ENCODE data around the gene COL5A3.

The COL5A3 gene

DNA sequence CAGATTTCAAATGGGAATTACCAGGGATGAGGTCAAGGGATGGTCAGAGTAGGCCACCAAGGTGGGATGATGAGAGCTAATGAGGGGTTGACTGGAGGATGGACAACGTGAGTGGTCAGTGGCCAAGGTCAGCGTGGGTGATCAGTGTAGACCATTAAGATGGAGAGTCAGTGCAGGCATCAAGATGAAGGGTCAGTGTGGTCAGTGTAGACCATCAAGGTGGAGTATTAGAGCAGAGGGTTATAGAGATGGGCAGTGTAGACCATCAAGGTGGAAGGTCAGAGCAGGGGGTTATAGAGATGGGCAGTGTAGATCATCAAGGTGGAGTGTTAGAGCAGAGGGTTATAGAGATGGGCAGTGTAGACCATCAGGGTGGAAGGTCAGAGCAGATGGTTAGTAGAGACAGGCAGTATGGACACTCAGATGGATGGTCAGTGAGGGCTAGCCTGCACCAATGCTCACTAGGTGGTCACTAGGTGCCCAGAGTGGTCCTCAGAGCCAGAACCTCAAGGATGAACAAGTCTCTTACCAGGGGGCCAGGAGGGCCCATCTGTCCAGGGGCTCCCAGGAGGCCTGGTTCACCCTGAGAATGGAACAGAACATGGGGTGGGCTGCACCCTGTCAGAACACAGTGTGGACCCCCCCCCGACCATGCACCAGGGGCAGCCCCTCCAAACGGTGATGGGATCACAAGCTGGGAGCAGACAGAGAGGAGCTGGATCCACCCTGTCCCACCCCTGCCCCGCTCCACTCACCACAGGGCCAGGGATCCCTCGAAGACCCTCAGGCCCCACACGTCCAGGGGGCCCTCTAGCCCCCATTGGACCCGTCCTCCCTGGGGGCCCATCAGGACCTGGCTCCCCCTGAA is 41.2 kb downstream of the COL5A3 start:
- no peak overlapping the region for H3K4me3 ChIP-seq (ENCODE audit: low read depth in 1 of 2, low read length in 2 of 2)
- H3K9me3 ChIP-seq (ENCODE audit: control insufficient read depth in 1 of 2, low read length in 2 of 2), result no peaks in the 10 kb centered on the region
- peaks cover 0 to 21% of the 10 kb centered on the region in 2 donors for H3K36me3 ChIP-seq (ENCODE audit: control insufficient read depth in 1 of 2, insufficient read depth in 2 of 2, low read length in 2 of 2)
- no peaks in the 10 kb centered on the region for H3K27me3 ChIP-seq (ENCODE audit: low read depth, low read length)
- H3K4me1 ChIP-seq (ENCODE audit: control insufficient read depth in 1 of 2, insufficient read depth in 2 of 2, low read length in 2 of 2), result peaks cover 0 to 5% of the 10 kb centered on the region in 2 donors
- no peak overlapping the region for H3K27ac ChIP-seq (ENCODE audit: low read length)

DNA sequence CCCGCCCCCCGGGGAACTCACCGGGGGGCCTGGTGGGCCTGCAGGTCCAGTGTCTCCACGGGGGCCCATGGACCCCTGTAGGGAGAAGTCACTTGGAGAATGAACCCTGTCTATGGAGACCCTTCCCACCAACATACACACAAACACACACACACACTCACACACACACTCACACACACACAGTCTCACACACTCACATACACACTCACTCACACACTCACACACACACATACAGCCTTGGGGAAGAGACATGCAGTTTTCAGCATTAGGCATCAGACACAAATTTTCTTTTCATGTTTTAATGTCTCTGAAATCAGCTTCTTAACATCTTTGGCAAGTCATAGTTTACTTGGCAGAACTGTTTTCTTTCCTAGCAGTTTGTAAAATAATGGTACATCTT is 43.0 kb downstream of the COL5A3 start:
- H3K36me3 ChIP-seq (ENCODE audit: control insufficient read depth in 1 of 2, insufficient read depth in 2 of 2, low read length in 2 of 2), result peaks cover 0 to 12% of the 10 kb centered on the region in 2 donors
- H3K27me3 ChIP-seq (ENCODE audit: low read depth, low read length), result no peaks in the 10 kb centered on the region

DNA sequence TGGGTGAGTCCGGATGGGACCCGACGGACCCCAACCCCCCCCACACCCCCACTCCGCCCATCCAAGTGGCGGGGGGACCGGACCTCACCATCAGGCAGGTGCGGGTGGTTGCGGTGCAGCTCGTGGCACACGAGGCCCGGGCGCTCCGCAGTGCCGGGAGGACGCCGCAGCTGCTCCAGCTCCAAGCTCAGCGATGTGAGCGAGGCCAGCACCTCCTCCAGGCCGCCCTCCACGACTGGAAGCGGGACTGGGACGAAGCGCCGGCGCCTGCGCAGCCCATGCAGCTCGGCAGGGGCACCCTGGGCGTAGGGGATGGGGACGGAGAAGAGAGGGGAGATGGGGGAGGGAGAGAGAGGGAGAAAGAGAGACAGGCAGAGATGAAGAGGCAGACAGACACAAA is 43.9 kb downstream of the COL5A3 start:
- H3K36me3 ChIP-seq (ENCODE audit: control insufficient read depth in 1 of 2, insufficient read depth in 2 of 2, low read length in 2 of 2), result peaks cover 0 to 13% of the 10 kb centered on the region in 2 donors
- H3K9me3 ChIP-seq (ENCODE audit: control insufficient read depth in 1 of 2, low read length in 2 of 2), result no peaks in the 10 kb centered on the region
- H3K27me3 ChIP-seq (ENCODE audit: low read depth, low read length), result no peaks in the 10 kb centered on the region
- no peak overlapping the region for H3K27ac ChIP-seq (ENCODE audit: low read length)
- no peak overlapping the region for H3K4me3 ChIP-seq (ENCODE audit: low read depth in 1 of 2, low read length in 2 of 2)
- H3K4me1 ChIP-seq (ENCODE audit: control insufficient read depth in 1 of 2, insufficient read depth in 2 of 2, low read length in 2 of 2), result peaks cover 0 to 5% of the 10 kb centered on the region in 2 donors

More for the DNA sequence above, 43.0 kb downstream of the COL5A3 start:
- H3K9me3 ChIP-seq (ENCODE audit: control insufficient read depth in 1 of 2, low read length in 2 of 2), result no peaks in the 10 kb centered on the region
- H3K4me3 ChIP-seq (ENCODE audit: low read depth in 1 of 2, low read length in 2 of 2), result no peak overlapping the region
- no peak overlapping the region for H3K27ac ChIP-seq (ENCODE audit: low read length)
- H3K4me1 ChIP-seq (ENCODE audit: control insufficient read depth in 1 of 2, insufficient read depth in 2 of 2, low read length in 2 of 2), result peaks cover 0 to 5% of the 10 kb centered on the region in 2 donors

DNA sequence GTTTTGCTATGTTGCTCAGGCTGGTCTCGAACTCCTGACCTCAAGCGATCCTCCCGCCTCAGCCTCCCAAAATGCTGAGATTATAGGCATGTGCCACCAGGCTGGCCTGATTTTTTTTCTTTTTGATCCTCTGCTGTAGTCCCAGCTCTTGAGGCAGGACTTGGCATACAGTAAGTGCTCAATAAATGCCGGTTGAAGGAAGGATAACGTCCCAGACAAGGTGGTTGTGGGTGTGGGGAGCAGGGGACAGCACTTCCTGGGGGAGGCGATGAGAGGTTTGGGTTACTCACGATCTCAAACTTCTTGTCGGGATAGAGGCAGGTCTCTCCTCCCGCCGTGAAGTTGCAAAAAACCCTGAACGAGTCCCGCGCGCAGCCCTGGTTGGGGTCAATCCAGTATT is 44.3 kb downstream of the COL5A3 start:
- Histone ChIP-seq H3K36me3 (ENCODE audit: control insufficient read depth in 1 of 2, insufficient read depth in 2 of 2, low read length in 2 of 2) (peaks cover 0 to 15% of the 10 kb centered on the region in 2 donors), H3K4me3 (ENCODE audit: low read depth in 1 of 2, low read length in 2 of 2) (no peak overlapping the region), H3K27me3 (ENCODE audit: low read depth, low read length) (no peaks in the 10 kb centered on the region), H3K9me3 (ENCODE audit: control insufficient read depth in 1 of 2, low read length in 2 of 2) (no peaks in the 10 kb centered on the region), H3K27ac (ENCODE audit: low read length) (no peak overlapping the region), H3K4me1 (ENCODE audit: control insufficient read depth in 1 of 2, insufficient read depth in 2 of 2, low read length in 2 of 2) (peaks cover 0 to 5% of the 10 kb centered on the region in 2 donors)

DNA sequence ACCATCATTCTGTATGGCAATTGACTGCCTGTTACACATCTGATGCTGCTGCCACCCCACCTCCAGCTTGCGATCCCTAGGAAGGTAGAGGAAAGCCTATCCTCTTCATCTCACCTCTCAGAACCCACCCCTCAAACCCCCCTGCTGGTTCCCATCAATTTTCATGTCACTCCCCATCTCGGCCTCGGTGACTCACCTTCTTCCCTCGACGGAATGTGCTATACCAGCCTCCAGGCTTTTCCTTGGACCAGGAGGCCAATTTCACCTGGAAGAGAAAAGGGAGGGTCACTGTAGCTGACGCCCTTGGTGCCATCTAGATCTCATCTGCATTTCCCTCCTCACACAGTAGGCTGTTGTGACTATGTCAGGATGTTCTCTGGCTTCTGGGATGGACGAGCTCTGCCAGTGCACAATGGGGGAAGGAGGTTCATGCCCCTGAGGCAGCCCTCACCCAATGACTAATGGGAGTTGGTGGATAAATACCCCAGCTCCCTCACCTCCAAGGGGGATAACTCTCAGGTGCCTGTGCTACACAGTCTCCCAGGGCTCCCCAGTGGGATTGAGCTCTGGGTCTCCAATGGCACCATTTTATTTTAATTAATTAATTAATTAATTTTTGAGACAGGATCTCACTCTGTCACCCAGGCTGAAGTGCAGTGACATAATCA is 47.5 kb downstream of the COL5A3 start:
- H3K27ac ChIP-seq (ENCODE audit: low read length), result no peak overlapping the region
- H3K9me3 ChIP-seq (ENCODE audit: control insufficient read depth in 1 of 2, low read length in 2 of 2), result no peaks in the 10 kb centered on the region
- no peak overlapping the region for H3K4me3 ChIP-seq (ENCODE audit: low read depth in 1 of 2, low read length in 2 of 2)
- H3K36me3 ChIP-seq (ENCODE audit: control insufficient read depth in 1 of 2, insufficient read depth in 2 of 2, low read length in 2 of 2), result peaks cover 0 to 11% of the 10 kb centered on the region in 2 donors
- H3K4me1 ChIP-seq (ENCODE audit: control insufficient read depth in 1 of 2, insufficient read depth in 2 of 2, low read length in 2 of 2), result peaks cover 0 to 5% of the 10 kb centered on the region in 2 donors
- H3K27me3 ChIP-seq (ENCODE audit: low read depth, low read length), result no peaks in the 10 kb centered on the region

GRCh38 chr19:9961103-9961502 is 49.2 kb downstream of the COL5A3 start:
- Histone ChIP-seq H3K36me3 (ENCODE audit: control insufficient read depth in 1 of 2, insufficient read depth in 2 of 2, low read length in 2 of 2) (peaks cover 0 to 11% of the 10 kb centered on the region in 2 donors), H3K9me3 (ENCODE audit: control insufficient read depth in 1 of 2, low read length in 2 of 2) (no peaks in the 10 kb centered on the region), H3K27ac (ENCODE audit: low read length) (no peak overlapping the region), H3K4me1 (ENCODE audit: control insufficient read depth in 1 of 2, insufficient read depth in 2 of 2, low read length in 2 of 2) (no peaks in the 10 kb centered on the region), H3K27me3 (ENCODE audit: low read depth, low read length) (no peaks in the 10 kb centered on the region), H3K4me3 (ENCODE audit: low read depth in 1 of 2, low read length in 2 of 2) (no peak overlapping the region)

GRCh38 chr19:9958379-9958821 is 51.9 kb downstream of the COL5A3 start:
- Histone ChIP-seq H3K36me3 (ENCODE audit: control insufficient read depth in 1 of 2, insufficient read depth in 2 of 2, low read length in 2 of 2) (peaks cover 0 to 11% of the 10 kb centered on the region in 2 donors), H3K4me3 (ENCODE audit: low read depth in 1 of 2, low read length in 2 of 2) (no peak overlapping the region), H3K27me3 (ENCODE audit: low read depth, low read length) (no peaks in the 10 kb centered on the region), H3K4me1 (ENCODE audit: control insufficient read depth in 1 of 2, insufficient read depth in 2 of 2, low read length in 2 of 2) (no peaks in the 10 kb centered on the region), H3K27ac (ENCODE audit: low read length) (no peak overlapping the region), H3K9me3 (ENCODE audit: control insufficient read depth in 1 of 2, low read length in 2 of 2) (no peaks in the 10 kb centered on the region)

GRCh38 chr19:9956956-9957355 is 53.3 kb downstream of the COL5A3 start:
- H3K27me3 ChIP-seq (ENCODE audit: low read depth, low read length), result no peaks in the 10 kb centered on the region
- no peaks in the 10 kb centered on the region for H3K4me1 ChIP-seq (ENCODE audit: control insufficient read depth in 1 of 2, insufficient read depth in 2 of 2, low read length in 2 of 2)
- no peak overlapping the region for H3K4me3 ChIP-seq (ENCODE audit: low read depth in 1 of 2, low read length in 2 of 2)
- no peaks in the 10 kb centered on the region for H3K9me3 ChIP-seq (ENCODE audit: control insufficient read depth in 1 of 2, low read length in 2 of 2)
- H3K36me3 ChIP-seq (ENCODE audit: control insufficient read depth in 1 of 2, insufficient read depth in 2 of 2, low read length in 2 of 2), result peaks cover 0 to 5% of the 10 kb centered on the region in 2 donors
- no peak overlapping the region for H3K27ac ChIP-seq (ENCODE audit: low read length)

- no peak overlapping the region for H3K27ac ChIP-seq (ENCODE audit: low read length)
These were observed 56.3 kb downstream of the COL5A3 start for GRCh38 chr19:9953802-9954542.

GRCh38 chr19:9952276-9952675 is 58.0 kb downstream of the COL5A3 start:
- no peaks in the 10 kb centered on the region for H3K36me3 ChIP-seq (ENCODE audit: control insufficient read depth in 1 of 2, insufficient read depth in 2 of 2, low read length in 2 of 2)
- no peaks in the 10 kb centered on the region for H3K4me1 ChIP-seq (ENCODE audit: control insufficient read depth in 1 of 2, insufficient read depth in 2 of 2, low read length in 2 of 2)
- no peak overlapping the region for H3K27ac ChIP-seq (ENCODE audit: low read length)
- no peak overlapping the region for H3K4me3 ChIP-seq (ENCODE audit: low read depth in 1 of 2, low read length in 2 of 2)
- no peaks in the 10 kb centered on the region for H3K27me3 ChIP-seq (ENCODE audit: low read depth, low read length)
- no peaks in the 10 kb centered on the region for H3K9me3 ChIP-seq (ENCODE audit: control insufficient read depth in 1 of 2, low read length in 2 of 2)

More at GRCh38 chr19:9953802-9954542, 56.3 kb downstream of the COL5A3 start:
- no peaks in the 10 kb centered on the region for H3K27me3 ChIP-seq (ENCODE audit: low read depth, low read length)
- H3K9me3 ChIP-seq (ENCODE audit: control insufficient read depth in 1 of 2, low read length in 2 of 2), result no peaks in the 10 kb centered on the region
- H3K4me3 ChIP-seq (ENCODE audit: low read depth in 1 of 2, low read length in 2 of 2), result no peak overlapping the region
- no peaks in the 10 kb centered on the region for H3K4me1 ChIP-seq (ENCODE audit: control insufficient read depth in 1 of 2, insufficient read depth in 2 of 2, low read length in 2 of 2)
- H3K36me3 ChIP-seq (ENCODE audit: control insufficient read depth in 1 of 2, insufficient read depth in 2 of 2, low read length in 2 of 2), result no peaks in the 10 kb centered on the region

DNA sequence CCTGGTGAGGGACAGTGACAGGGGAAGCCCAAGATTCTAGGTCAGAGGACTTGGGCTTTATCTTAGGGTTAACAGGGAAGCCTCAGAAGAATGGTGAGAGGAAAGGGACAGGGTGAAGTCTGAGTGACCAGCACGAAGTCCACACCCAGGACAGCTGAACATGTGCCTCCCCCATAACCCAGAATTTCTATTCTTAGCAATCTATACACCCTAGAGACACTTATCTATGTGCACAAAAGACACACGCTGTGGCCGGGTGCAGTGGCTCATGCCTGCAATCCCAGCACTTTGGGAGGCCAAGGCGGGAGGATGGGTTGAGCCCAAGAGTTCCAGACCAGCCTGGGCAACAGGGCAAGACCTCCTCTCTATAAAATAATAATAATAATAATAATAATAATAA is 62.9 kb downstream of the COL5A3 start:
- H3K4me1 ChIP-seq (ENCODE audit: control insufficient read depth in 1 of 2, insufficient read depth in 2 of 2, low read length in 2 of 2), result no peaks in the 10 kb centered on the region
- no peaks in the 10 kb centered on the region for H3K36me3 ChIP-seq (ENCODE audit: control insufficient read depth in 1 of 2, insufficient read depth in 2 of 2, low read length in 2 of 2)
- no peak overlapping the region for H3K4me3 ChIP-seq (ENCODE audit: low read depth in 1 of 2, low read length in 2 of 2)
- no peak overlapping the region for H3K27ac ChIP-seq (ENCODE audit: low read length)
- peaks cover 0 to 1% of the 10 kb centered on the region in 2 donors for H3K9me3 ChIP-seq (ENCODE audit: control insufficient read depth in 1 of 2, low read length in 2 of 2)
- H3K27me3 ChIP-seq (ENCODE audit: low read depth, low read length), result no peaks in the 10 kb centered on the region

Data from muscle layer of duodenum (tissue), 2 donors.